Ishikawa (cell line): ENCODE results near the gene INO80.

Experiments used
- EP300 ChIP-seq: IDR thresholded peaks from 2 replicates; pipeline ENCODE4 v1.6.1; 2012; ENCODE audit warnings: borderline replicate concordance
- NFIC ChIP-seq: IDR thresholded peaks from 2 replicates; pipeline ENCODE4 v1.6.1; 2012
- RAD21 ChIP-seq: IDR thresholded peaks from 2 replicates; pipeline ENCODE4 v1.6.1; 2012; ENCODE audit warnings: low read depth
- TCF12 ChIP-seq: IDR thresholded peaks from 2 replicates; pipeline ENCODE4 v1.6.1; 2012; ENCODE audit warnings: low read depth
- TEAD4 ChIP-seq: IDR thresholded peaks from 2 replicates; pipeline ENCODE4 v1.6.1; 2012

GRCh38 chr15:41104234-41104633 is 11.8 kb downstream of the INO80 start:
- no peak for TF ChIP-seq TCF12
- TF ChIP-seq EP300: no peak
- 0 out of 2 replicates have a peak, but pooled peaks have one; percentile 4 for TF ChIP-seq NFIC
- no peak for TF ChIP-seq RAD21
- no peak for TF ChIP-seq TEAD4
